A673 (cell line): ENCODE data around the gene THSD4.

Source experiments
- EZH2 ChIP-seq: fragments of 200-600 bp; sonication (generic); IDR thresholded peaks from 2 replicates; pipeline ENCODE4 v1.6.1; 2017; ENCODE audit warnings: borderline replicate concordance, low read depth, mild to moderate bottlenecking, mixed read lengths, antibody characterized with exemption, low read length; ENCODE audit not compliant: poor library complexity, severe bottlenecking
- TF ChIP-seq, protein P1 (sequence below): fragments of 300-800, 200-600 bp; sonication (generic); conservative IDR thresholded peaks from 2 replicates; pipeline ENCODE4 v1.5.1; 2017; ENCODE audit warnings: low read depth, mild to moderate bottlenecking, antibody characterized with exemption, low read length, moderate library complexity, mixed read lengths

DNA sequence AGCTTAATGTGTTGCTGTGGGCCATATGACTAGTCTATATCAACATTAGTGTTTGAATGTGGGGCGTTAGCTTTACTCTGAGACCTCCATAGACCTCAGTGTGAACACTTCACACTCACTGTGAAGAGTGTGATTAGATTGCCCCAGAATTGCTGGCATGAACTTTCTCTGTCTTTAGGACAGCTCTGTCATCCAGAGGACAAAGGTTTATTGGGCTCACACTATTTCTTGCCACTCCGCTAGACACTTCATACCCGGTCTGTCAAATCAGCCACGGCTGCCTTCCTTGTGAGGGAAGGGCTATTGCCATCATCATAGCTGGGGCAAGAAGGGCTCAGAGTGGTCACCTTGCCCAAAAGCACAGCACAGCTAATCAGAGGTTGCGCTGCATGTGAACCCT is 378.3 kb downstream of the THSD4 start:
- TF ChIP-seq EZH2: no peak
- TF ChIP-seq, protein P1, sequence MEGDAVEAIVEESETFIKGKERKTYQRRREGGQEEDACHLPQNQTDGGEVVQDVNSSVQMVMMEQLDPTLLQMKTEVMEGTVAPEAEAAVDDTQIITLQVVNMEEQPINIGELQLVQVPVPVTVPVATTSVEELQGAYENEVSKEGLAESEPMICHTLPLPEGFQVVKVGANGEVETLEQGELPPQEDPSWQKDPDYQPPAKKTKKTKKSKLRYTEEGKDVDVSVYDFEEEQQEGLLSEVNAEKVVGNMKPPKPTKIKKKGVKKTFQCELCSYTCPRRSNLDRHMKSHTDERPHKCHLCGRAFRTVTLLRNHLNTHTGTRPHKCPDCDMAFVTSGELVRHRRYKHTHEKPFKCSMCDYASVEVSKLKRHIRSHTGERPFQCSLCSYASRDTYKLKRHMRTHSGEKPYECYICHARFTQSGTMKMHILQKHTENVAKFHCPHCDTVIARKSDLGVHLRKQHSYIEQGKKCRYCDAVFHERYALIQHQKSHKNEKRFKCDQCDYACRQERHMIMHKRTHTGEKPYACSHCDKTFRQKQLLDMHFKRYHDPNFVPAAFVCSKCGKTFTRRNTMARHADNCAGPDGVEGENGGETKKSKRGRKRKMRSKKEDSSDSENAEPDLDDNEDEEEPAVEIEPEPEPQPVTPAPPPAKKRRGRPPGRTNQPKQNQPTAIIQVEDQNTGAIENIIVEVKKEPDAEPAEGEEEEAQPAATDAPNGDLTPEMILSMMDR: no peak
